Ishikawa (cell line): ENCODE measurements around the gene PLCB1.

Source experiments
- CEBPB ChIP-seq: IDR thresholded peaks from 2 replicates; pipeline ENCODE4 v1.6.1; 2012
- CREB1 ChIP-seq: IDR thresholded peaks from 2 replicates; pipeline ENCODE4 v1.6.1; 2012; ENCODE audit warnings: low read depth
- EGR1 ChIP-seq: IDR thresholded peaks from 2 replicates; pipeline ENCODE4 v1.6.1; 2012
- EP300 ChIP-seq: IDR thresholded peaks from 2 replicates; pipeline ENCODE4 v1.6.1; 2012; ENCODE audit warnings: borderline replicate concordance
- FOXM1 ChIP-seq: IDR thresholded peaks from 2 replicates; pipeline ENCODE4 v1.6.1; 2012; ENCODE audit warnings: low read depth, borderline replicate concordance
- NFIC ChIP-seq: IDR thresholded peaks from 2 replicates; pipeline ENCODE4 v1.6.1; 2012
- RAD21 ChIP-seq: IDR thresholded peaks from 2 replicates; pipeline ENCODE4 v1.6.1; 2012; ENCODE audit warnings: low read depth
- TAF1 ChIP-seq: IDR thresholded peaks from 2 replicates; pipeline ENCODE4 v1.6.1; 2012; ENCODE audit warnings: low read depth, mild to moderate bottlenecking
- TCF12 ChIP-seq: IDR thresholded peaks from 2 replicates; pipeline ENCODE4 v1.6.1; 2012; ENCODE audit warnings: low read depth
- YY1 ChIP-seq: IDR thresholded peaks from 2 replicates; pipeline ENCODE4 v1.6.1; 2012; ENCODE audit warnings: low read depth
- ZBTB7A ChIP-seq: IDR thresholded peaks from 2 replicates; pipeline ENCODE4 v1.6.1; 2012; ENCODE audit warnings: low read depth
- TF ChIP-seq, protein P1 (sequence below): IDR thresholded peaks from 2 replicates; pipeline ENCODE4 v1.6.1; 2012; ENCODE audit warnings: low read depth, mild to moderate bottlenecking
- TF ChIP-seq, protein P2 (sequence below): IDR thresholded peaks from 2 replicates; pipeline ENCODE4 v1.6.1; 2012
- TF ChIP-seq, protein P3 (sequence below): IDR thresholded peaks from 2 replicates; pipeline ENCODE4 v1.6.1; 2012

DNA sequence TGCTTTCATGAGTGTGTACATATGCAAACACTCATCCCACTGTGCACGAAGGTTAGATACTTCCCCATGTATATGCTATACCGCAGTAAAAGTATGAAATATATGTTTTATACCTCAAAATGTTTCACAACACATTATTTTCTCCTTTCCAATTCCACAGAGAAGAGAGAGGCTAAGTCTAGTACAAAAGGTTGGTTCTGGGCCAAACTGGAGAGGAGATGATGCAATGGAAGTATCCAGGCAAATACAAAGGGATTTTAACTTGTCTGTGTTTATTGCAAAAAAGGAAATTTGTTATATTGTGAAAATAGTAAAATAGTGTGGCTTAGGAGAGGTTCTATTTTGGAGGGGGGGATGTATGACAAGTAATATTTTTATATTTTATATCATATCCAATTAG is 112.6 kb downstream of the PLCB1 start:
- no peak for TF ChIP-seq EP300
- no peak for TF ChIP-seq EGR1
- TF ChIP-seq, protein P1, sequence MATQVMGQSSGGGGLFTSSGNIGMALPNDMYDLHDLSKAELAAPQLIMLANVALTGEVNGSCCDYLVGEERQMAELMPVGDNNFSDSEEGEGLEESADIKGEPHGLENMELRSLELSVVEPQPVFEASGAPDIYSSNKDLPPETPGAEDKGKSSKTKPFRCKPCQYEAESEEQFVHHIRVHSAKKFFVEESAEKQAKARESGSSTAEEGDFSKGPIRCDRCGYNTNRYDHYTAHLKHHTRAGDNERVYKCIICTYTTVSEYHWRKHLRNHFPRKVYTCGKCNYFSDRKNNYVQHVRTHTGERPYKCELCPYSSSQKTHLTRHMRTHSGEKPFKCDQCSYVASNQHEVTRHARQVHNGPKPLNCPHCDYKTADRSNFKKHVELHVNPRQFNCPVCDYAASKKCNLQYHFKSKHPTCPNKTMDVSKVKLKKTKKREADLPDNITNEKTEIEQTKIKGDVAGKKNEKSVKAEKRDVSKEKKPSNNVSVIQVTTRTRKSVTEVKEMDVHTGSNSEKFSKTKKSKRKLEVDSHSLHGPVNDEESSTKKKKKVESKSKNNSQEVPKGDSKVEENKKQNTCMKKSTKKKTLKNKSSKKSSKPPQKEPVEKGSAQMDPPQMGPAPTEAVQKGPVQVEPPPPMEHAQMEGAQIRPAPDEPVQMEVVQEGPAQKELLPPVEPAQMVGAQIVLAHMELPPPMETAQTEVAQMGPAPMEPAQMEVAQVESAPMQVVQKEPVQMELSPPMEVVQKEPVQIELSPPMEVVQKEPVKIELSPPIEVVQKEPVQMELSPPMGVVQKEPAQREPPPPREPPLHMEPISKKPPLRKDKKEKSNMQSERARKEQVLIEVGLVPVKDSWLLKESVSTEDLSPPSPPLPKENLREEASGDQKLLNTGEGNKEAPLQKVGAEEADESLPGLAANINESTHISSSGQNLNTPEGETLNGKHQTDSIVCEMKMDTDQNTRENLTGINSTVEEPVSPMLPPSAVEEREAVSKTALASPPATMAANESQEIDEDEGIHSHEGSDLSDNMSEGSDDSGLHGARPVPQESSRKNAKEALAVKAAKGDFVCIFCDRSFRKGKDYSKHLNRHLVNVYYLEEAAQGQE, result no peak
- peak; percentile 48 for TF ChIP-seq NFIC
- no peak for TF ChIP-seq YY1
- peak; percentile 80 for TF ChIP-seq CEBPB
- TF ChIP-seq, protein P2, sequence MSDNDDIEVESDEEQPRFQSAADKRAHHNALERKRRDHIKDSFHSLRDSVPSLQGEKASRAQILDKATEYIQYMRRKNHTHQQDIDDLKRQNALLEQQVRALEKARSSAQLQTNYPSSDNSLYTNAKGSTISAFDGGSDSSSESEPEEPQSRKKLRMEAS, result no peak
- no peak for TF ChIP-seq RAD21
- no peak for TF ChIP-seq ZBTB7A
- TF ChIP-seq CREB1, result no peak
- TF ChIP-seq, protein P3, sequence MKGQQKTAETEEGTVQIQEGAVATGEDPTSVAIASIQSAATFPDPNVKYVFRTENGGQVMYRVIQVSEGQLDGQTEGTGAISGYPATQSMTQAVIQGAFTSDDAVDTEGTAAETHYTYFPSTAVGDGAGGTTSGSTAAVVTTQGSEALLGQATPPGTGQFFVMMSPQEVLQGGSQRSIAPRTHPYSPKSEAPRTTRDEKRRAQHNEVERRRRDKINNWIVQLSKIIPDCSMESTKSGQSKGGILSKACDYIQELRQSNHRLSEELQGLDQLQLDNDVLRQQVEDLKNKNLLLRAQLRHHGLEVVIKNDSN, result no peak
- no peak for TF ChIP-seq FOXM1
- TF ChIP-seq TAF1, result no peak
- TF ChIP-seq TCF12, result no peak
